Uterus (tissue), 2 donors: ENCODE data around the gene KSR2.

ENCODE experiments used
- POLR2A ChIP-seq, 2 donors: fragments of 450-650 bp; IDR thresholded peaks; one replicate each; pipeline ENCODE4 v1.6.1; 2016; ENCODE audit warnings: antibody characterized with exemption in 2 of 2, mild to moderate bottlenecking in 1 of 2, moderate library complexity in 1 of 2
- TF ChIP-seq, protein P1 (sequence below), 4 experiments: fragments of 200-600 bp in 2 of 4; fragments of 450-650 bp in 2 of 4; sonication (generic) in 2 of 4; IDR thresholded peaks; one replicate each; pipeline ENCODE4 v1.5.1; 2016 to 2019; ENCODE audit warnings: antibody characterized with exemption in 4 of 4, mild to moderate bottlenecking in 2 of 4, moderate library complexity in 1 of 4

DNA sequence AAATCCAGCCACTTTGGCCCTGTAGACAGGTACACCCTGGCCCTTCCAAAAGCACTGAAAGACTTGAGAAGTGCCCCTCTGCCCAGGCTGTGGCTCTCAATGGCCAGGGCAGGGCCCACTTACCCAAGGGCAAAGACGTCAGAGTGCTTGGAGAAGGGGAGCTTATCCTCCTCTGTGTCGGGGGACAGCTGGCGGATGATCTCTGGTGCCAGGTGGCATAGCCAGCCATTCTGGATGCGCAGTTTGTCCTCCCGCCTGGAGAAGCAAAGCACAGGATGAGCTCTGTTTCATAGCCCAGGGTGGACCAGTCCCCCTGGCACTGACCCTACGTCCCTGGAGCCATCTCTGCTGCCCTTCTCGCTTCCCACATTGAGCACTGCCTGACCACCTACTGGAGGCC lies 492.4 kb downstream of the KSR2 start:
- no peak for TF ChIP-seq POLR2A (IDR thresholded peaks at IDR 0.05)
- TF ChIP-seq, protein P1, sequence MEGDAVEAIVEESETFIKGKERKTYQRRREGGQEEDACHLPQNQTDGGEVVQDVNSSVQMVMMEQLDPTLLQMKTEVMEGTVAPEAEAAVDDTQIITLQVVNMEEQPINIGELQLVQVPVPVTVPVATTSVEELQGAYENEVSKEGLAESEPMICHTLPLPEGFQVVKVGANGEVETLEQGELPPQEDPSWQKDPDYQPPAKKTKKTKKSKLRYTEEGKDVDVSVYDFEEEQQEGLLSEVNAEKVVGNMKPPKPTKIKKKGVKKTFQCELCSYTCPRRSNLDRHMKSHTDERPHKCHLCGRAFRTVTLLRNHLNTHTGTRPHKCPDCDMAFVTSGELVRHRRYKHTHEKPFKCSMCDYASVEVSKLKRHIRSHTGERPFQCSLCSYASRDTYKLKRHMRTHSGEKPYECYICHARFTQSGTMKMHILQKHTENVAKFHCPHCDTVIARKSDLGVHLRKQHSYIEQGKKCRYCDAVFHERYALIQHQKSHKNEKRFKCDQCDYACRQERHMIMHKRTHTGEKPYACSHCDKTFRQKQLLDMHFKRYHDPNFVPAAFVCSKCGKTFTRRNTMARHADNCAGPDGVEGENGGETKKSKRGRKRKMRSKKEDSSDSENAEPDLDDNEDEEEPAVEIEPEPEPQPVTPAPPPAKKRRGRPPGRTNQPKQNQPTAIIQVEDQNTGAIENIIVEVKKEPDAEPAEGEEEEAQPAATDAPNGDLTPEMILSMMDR (IDR thresholded peaks at IDR 0.05), result no peak
